Stimulated activated effector memory CD8-positive, alpha-beta T cell treated with anti-CD3 and anti-CD28 coated beads, Interleukin-12 subunit alpha, Interleukin-12 subunit beta, amount 100 ng/mL, for 72 hours (primary cell): ENCODE measurements around the gene IL20.
A peak's percentile ranks its signal among the peaks of the same experiment; 100 is the strongest.

ENCODE experiments used
- ATAC-seq: fragments of 150-1000 bp; cut with Tn5 transposase; 2 replicates; pipeline ENCODE4 v1.10.0; 2021
- DNase-seq, 2 donors: peaks; one replicate each; pipeline ENCODE4 v3.0.0; 2021 to 2022; ENCODE audit warnings: low spot score in 2 of 2
- H3K27ac Mint-ChIP-seq: one replicate; pipeline ENCODE4 v1.8.0; 2022; ENCODE audit warnings: mild to moderate bottlenecking, mixed read lengths
- H3K36me3 Mint-ChIP-seq: one replicate; pipeline ENCODE4 v1.8.0; 2022; ENCODE audit warnings: mild to moderate bottlenecking, mixed read lengths
- H3K4me1 Mint-ChIP-seq: one replicate; pipeline ENCODE4 v1.8.0; 2022; ENCODE audit warnings: mixed read lengths
- H3K4me3 Mint-ChIP-seq: one replicate; pipeline ENCODE4 v1.8.0; 2022; ENCODE audit warnings: mild to moderate bottlenecking, mixed read lengths
- H3K9me3 Mint-ChIP-seq: one replicate; pipeline ENCODE4 v1.8.0; 2022; ENCODE audit warnings: mixed read lengths

IL20 gene

DNA sequence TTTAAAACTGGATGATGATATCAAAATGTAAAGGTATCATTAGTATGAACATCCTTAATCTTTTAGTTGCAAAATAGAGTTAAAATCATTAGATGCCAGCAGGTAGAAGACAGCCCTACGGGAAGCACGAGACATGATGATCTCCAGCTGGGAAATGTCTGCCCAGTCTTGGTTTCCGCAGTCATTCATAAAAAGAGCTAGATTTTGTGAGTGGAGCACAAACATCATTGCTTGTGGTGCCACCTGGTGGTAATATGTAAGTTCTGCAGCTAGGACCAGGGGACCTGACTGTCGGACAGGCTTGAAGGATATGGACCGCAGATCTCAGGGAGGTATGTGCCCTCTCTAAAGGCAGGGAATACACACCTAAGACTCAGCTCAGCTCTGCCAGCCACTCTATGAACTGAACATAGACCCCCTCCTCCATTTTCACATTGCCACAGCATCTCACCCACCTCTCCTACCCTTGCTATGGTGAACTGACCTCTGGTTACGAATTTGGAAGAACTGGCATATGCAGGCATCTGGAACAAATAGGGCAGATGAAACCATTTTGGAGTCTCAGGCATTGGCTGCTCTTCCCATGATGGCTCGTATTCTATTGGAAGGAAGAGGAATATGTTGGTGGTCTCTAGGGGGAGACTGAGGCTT is 47.1 kb downstream of the IL20 start:
- Mint-ChIP-seq H3K36me3 (peaks cover 68% of the 10 kb centered on the region), H3K9me3 (no peaks in the 10 kb centered on the region), H3K27ac (peak overlapping the region; percentile 48), H3K4me1 (peaks cover 84% of the 10 kb centered on the region), H3K4me3 (no peak overlapping the region)
- peak; percentile 61 for ATAC-seq
- peak; percentile 49 to 76 for DNase-seq

DNA sequence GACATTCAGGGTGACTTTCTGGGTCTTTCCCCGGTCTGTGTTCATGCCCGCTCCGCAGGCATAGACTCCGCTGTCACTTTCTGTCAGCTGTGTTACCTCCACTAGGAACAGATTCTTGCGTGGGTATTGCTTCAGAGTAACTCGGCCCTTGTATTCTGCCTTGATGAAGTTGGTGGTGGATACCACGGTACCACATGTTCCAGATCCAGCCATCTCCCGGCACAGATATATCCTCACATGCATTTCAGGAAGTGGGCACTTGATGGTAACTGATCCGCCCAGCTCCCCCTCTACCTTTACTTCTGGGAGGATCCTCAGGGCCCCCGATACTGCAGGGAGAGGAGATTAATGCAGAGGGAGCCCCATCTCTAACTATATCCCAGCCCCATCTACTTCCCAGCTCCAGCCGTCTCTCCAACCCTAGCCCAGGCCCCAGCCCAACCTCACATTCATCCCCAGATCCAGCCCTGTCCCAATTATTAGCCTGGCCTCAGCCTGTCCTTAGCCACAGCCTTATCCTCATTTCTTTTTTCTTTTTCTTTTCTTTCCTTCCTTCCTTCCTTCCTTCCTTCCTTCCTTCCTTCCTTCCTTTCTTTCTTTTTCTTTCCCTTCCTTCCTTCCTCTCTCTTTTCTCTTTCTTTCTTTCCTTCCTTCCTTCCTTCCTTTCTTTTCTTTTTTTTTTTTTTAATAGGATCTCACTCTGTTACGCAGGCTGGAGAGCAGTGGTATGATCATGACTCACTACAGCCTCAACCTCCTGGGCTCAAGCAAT is 48.5 kb downstream of the IL20 start:
- Mint-ChIP-seq H3K4me3 (no peak overlapping the region), H3K4me1 (peaks cover 84% of the 10 kb centered on the region), H3K27ac (peak overlapping the region; percentile 80), H3K36me3 (peaks cover 62% of the 10 kb centered on the region), H3K9me3 (no peaks in the 10 kb centered on the region)
- ATAC-seq (no peak), DNase-seq (no peak)

- no peak overlapping the region for H3K4me3 Mint-ChIP-seq
- peaks cover 89% of the 10 kb centered on the region for H3K4me1 Mint-ChIP-seq
- peak overlapping the region; percentile 80 for H3K27ac Mint-ChIP-seq
- H3K36me3 Mint-ChIP-seq, result peaks cover 55% of the 10 kb centered on the region
- ATAC-seq, result no peak
- no peak for DNase-seq
- H3K9me3 Mint-ChIP-seq, result no peaks in the 10 kb centered on the region
These were observed 49.8 kb downstream of the IL20 start for GRCh38 chr1:206915030-206915735.

DNA sequence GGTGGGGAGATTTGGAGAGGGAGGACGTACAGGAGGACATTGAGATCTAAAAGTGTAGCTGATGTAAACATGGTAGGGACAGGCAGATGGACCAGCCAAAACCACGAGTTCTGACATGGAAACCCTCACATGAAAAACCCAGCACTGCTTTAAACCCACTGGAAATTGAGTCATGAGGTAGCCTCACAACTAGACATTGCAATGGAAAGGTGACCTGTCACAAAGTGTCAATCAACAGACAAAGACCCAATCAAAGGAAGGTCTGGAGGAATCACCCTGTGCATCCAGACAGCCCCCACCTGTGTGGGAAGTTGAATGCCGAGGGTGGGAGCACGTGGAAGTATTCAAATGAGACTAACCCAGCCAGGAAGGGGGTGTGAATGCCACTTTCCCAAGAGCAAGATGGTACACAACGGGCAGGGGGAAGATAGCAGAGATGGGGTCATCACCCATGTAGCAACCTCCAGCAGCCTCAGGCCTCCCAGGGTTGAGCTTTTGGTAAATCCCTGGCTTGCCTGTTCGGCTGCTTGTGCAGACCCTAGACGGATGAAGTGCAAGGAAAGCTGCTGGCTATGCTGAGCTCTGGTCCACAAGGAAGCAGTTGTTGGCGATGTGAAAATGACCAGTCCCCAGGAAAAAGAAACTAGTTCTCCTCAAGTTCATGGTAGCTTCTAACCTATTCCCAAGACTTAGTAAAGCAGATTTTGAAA is 50.7 kb downstream of the IL20 start:
- peaks cover 49% of the 10 kb centered on the region for H3K36me3 Mint-ChIP-seq

GRCh38 chr1:206918076-206918475 is 52.7 kb downstream of the IL20 start:
- Mint-ChIP-seq H3K9me3 (no peaks in the 10 kb centered on the region), H3K36me3 (peaks cover 34% of the 10 kb centered on the region), H3K27ac (peak overlapping the region; percentile 73), H3K4me1 (peaks cover 77% of the 10 kb centered on the region), H3K4me3 (no peak overlapping the region)
- ATAC-seq (no peak), DNase-seq (no peak)

More for the DNA sequence above, 50.7 kb downstream of the IL20 start:
- no peak for DNase-seq
- H3K9me3 Mint-ChIP-seq, result no peaks in the 10 kb centered on the region
- H3K4me1 Mint-ChIP-seq, result peaks cover 92% of the 10 kb centered on the region
- peak overlapping the region; percentile 80 for H3K27ac Mint-ChIP-seq
- ATAC-seq, result peak; percentile 61
- no peak overlapping the region for H3K4me3 Mint-ChIP-seq
